HL-60 (cell line): ENCODE results near the gene BMPR2.

Source experiments
- DNase-seq, 2 experiments: peaks; one replicate each; pipeline ENCODE4 v3.0.0-alpha.2; 2010 to 2020; ENCODE audit warnings: low read depth in 1 of 2, low spot score in 1 of 2
- H3K27ac ChIP-seq: fragments of 250-450 bp; sonication (Bioruptor Pico); replicated peaks from 2 replicates; pipeline ENCODE4 v1.5.1; 2020; ENCODE audit warnings: mild to moderate bottlenecking, moderate library complexity
- H3K27me3 ChIP-seq: fragments of 250-450 bp; sonication (Bioruptor Pico); 2 replicates; pipeline ENCODE4 v1.5.1; 2021; ENCODE audit warnings: mild to moderate bottlenecking, moderate library complexity; ENCODE audit not compliant: insufficient read depth, poor library complexity, severe bottlenecking
- H3K4me3 ChIP-seq: replicated peaks from 2 replicates; pipeline ENCODE4 v1.5.1; 2011; ENCODE audit warnings: mild to moderate bottlenecking, control low read depth, low read length; ENCODE audit not compliant: insufficient read depth
- CTCF ChIP-seq: IDR thresholded peaks from one replicate; pipeline ENCODE4 v1.5.1; 2011; ENCODE audit warnings: low read length, control low read depth, inconsistent platforms; ENCODE audit not compliant: insufficient read depth
- GABPA ChIP-seq: IDR thresholded peaks from 2 replicates; pipeline ENCODE4 v1.6.1; 2012; ENCODE audit warnings: low read depth
- POLR2AphosphoS5 ChIP-seq: IDR thresholded peaks from 2 replicates; pipeline ENCODE4 v1.6.1; 2012; ENCODE audit warnings: low read depth
- REST ChIP-seq: IDR thresholded peaks from 2 replicates; pipeline ENCODE4 v1.6.1; 2012; ENCODE audit warnings: low read depth; ENCODE audit not compliant: insufficient replicate concordance
- SPI1 ChIP-seq: IDR thresholded peaks from 2 replicates; pipeline ENCODE4 v1.6.1; 2012; ENCODE audit warnings: low read depth, mild to moderate bottlenecking, borderline replicate concordance

BMPR2 gene

GRCh38 chr2:202599105-202599504 is 223.0 kb downstream of the BMPR2 start:
- no peak overlapping the region for H3K27ac ChIP-seq
- TF ChIP-seq GABPA, result no peak
- TF ChIP-seq POLR2AphosphoS5, result no peak
- no peak for TF ChIP-seq REST
- TF ChIP-seq CTCF, result no peak
- no peak for TF ChIP-seq SPI1
- no peak for DNase-seq
- H3K27me3 ChIP-seq, result no peaks in the 10 kb centered on the region
- no peak overlapping the region for H3K4me3 ChIP-seq

GRCh38 chr2:202599911-202600310 is 223.8 kb downstream of the BMPR2 start:
- TF ChIP-seq SPI1, result no peak
- Histone ChIP-seq H3K4me3 (no peak overlapping the region), H3K27ac (no peak overlapping the region), H3K27me3 (no peaks in the 10 kb centered on the region)
- DNase-seq, result no peak

- no peaks in the 10 kb centered on the region for H3K27me3 ChIP-seq
- no peak for DNase-seq
- no peak for TF ChIP-seq GABPA
- TF ChIP-seq POLR2AphosphoS5, result no peak
- H3K27ac ChIP-seq, result no peak overlapping the region
- no peak overlapping the region for H3K4me3 ChIP-seq
Observed at GRCh38 chr2:202604699-202605098, 228.6 kb downstream of the BMPR2 start.

GRCh38 chr2:202605174-202605573 is 229.0 kb downstream of the BMPR2 start:
- Histone ChIP-seq H3K27ac (no peak overlapping the region), H3K27me3 (no peaks in the 10 kb centered on the region), H3K4me3 (no peak overlapping the region)
- TF ChIP-seq SPI1 (no peak), GABPA (no peak), CTCF (no peak), POLR2AphosphoS5 (no peak), REST (no peak)
- no peak for DNase-seq

- TF ChIP-seq SPI1 (peak; percentile 99), CTCF (no peak), POLR2AphosphoS5 (no peak), REST (no peak), GABPA (no peak)
- Histone ChIP-seq H3K27me3 (no peaks in the 10 kb centered on the region), H3K4me3 (no peak overlapping the region), H3K27ac (no peak overlapping the region)
- peak in 1 of 2 experiments; percentile 53 for DNase-seq
Observed at GRCh38 chr2:202608142-202608852, 232.2 kb downstream of the BMPR2 start.
